Measurements from ENCODE around the gene WBP2NL.

DNA sequence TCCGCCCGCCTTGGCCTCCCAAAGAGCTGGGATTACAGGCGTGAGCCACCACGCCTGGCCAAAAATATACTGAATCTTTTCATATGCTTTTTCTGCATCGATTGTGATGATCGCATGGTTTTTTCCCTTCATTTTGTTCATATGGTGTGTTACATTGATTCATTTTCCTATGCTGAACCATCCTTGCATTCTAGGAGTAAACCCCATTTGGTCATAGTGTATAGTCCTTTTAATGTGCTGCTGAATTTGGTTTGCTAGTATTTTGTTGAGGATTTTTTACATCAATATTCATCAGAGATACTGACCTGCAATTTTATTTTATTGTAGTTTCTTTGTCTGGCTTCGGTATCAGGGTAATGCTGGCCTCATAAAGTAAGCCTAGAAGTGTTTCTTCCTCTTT, 12.2 kb downstream of the WBP2NL start:
- TF ChIP-seq, protein P1, sequence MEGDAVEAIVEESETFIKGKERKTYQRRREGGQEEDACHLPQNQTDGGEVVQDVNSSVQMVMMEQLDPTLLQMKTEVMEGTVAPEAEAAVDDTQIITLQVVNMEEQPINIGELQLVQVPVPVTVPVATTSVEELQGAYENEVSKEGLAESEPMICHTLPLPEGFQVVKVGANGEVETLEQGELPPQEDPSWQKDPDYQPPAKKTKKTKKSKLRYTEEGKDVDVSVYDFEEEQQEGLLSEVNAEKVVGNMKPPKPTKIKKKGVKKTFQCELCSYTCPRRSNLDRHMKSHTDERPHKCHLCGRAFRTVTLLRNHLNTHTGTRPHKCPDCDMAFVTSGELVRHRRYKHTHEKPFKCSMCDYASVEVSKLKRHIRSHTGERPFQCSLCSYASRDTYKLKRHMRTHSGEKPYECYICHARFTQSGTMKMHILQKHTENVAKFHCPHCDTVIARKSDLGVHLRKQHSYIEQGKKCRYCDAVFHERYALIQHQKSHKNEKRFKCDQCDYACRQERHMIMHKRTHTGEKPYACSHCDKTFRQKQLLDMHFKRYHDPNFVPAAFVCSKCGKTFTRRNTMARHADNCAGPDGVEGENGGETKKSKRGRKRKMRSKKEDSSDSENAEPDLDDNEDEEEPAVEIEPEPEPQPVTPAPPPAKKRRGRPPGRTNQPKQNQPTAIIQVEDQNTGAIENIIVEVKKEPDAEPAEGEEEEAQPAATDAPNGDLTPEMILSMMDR (IDR thresholded peaks at IDR 0.05; ENCODE audit: poor library complexity, severe bottlenecking), result no peak
- TF ChIP-seq, protein P2, sequence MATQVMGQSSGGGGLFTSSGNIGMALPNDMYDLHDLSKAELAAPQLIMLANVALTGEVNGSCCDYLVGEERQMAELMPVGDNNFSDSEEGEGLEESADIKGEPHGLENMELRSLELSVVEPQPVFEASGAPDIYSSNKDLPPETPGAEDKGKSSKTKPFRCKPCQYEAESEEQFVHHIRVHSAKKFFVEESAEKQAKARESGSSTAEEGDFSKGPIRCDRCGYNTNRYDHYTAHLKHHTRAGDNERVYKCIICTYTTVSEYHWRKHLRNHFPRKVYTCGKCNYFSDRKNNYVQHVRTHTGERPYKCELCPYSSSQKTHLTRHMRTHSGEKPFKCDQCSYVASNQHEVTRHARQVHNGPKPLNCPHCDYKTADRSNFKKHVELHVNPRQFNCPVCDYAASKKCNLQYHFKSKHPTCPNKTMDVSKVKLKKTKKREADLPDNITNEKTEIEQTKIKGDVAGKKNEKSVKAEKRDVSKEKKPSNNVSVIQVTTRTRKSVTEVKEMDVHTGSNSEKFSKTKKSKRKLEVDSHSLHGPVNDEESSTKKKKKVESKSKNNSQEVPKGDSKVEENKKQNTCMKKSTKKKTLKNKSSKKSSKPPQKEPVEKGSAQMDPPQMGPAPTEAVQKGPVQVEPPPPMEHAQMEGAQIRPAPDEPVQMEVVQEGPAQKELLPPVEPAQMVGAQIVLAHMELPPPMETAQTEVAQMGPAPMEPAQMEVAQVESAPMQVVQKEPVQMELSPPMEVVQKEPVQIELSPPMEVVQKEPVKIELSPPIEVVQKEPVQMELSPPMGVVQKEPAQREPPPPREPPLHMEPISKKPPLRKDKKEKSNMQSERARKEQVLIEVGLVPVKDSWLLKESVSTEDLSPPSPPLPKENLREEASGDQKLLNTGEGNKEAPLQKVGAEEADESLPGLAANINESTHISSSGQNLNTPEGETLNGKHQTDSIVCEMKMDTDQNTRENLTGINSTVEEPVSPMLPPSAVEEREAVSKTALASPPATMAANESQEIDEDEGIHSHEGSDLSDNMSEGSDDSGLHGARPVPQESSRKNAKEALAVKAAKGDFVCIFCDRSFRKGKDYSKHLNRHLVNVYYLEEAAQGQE (IDR thresholded peaks at IDR 0.05; ENCODE audit: borderline replicate concordance), result no peak
- no peak for TF ChIP-seq EP300 (conservative IDR thresholded peaks at IDR 0.05; ENCODE audit: poor library complexity, severe bottlenecking)
- TF ChIP-seq EZH2 (IDR thresholded peaks at IDR 0.05; ENCODE audit: borderline replicate concordance, insufficient read depth, low read length, poor library complexity, severe bottlenecking), result no peak
- no peak for TF ChIP-seq POLR2AphosphoS5 (IDR thresholded peaks at IDR 0.05)
- no peak for TF ChIP-seq RAD21 (conservative IDR thresholded peaks at IDR 0.05)
- no peak for TF ChIP-seq SMC3 (conservative IDR thresholded peaks at IDR 0.05; ENCODE audit: poor library complexity)
